Measurements from ENCODE around the gene TBX4. TPM values are rescaled to one million over a fixed set of nuclear protein-coding genes. Genes with fewer than 3 reads are reported as not detected.

Gene TBX4
- total and polyA plus RNA-seq, 2 of the 13 experiments (the other 11 are each of a cell fraction or from before 2014, with no cell fraction given), result 0.11 to 1.1 TPM

DNA sequence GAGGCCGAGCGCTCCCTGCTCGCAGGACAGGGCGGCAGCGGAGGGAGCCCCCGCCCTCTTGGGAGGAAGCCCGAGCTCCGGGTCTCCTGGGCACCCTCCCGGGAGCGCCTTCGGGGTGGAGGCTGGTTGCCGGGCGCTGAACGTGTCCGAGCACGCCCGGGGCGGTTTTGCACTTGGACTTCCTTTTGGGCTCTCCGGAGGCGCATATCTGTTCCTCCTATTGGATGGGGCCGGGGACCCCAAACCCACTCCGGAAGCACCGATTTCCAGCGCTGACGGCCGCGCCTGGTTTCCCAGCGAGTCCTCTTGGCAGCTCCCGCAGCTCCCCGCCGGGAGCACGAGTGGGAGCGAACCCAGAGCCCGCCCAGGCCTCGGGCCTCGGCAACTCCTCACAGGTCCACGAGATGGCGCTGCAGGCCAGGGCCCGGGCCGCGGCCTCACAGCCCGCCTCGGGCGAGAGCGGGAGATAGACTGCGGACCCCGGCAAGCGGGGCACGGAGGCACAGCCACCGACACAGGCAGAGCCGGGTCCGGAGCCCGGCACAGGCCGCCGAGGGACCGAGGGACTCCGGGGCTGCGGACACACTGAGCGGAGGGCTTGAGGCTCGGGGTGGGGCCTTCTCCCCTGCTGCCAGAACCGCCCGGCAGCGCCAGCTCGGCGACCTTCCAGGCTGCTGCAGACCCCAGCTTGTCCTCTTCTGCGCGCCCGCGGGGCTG lies 39.9 kb upstream of the TBX4 start (continued):
- TF ChIP-seq, protein P1, sequence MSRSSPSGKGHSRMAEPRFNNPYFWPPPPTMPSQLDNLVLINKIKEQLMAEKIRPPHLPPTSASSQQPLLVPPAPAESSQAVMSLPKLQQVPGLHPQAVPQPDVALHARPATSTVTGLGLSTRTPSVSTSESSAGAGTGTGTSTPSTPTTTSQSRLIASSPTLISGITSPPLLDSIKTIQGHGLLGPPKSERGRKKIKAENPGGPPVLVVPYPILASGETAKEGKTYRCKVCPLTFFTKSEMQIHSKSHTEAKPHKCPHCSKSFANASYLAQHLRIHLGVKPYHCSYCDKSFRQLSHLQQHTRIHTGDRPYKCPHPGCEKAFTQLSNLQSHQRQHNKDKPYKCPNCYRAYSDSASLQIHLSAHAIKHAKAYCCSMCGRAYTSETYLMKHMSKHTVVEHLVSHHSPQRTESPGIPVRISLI (CRISPR knock-in tag; IDR thresholded peaks at IDR 0.05; ENCODE audit: borderline replicate concordance), result peak; percentile 46; the same call in 1 of the 2 replicates
- no peak for TF ChIP-seq PAF1 (CRISPR knock-in tag; IDR thresholded peaks at IDR 0.05)
- TF ChIP-seq CBX2 (IDR thresholded peaks at IDR 0.05; ENCODE audit: low read depth, low read length), result no peak
- 0 out of 2 replicates have a peak, but pooled peaks have one; percentile 42 for TF ChIP-seq CBX2 (CRISPR knock-in tag; IDR thresholded peaks at IDR 0.05; ENCODE audit: low read depth)
- TF ChIP-seq, protein P2, sequence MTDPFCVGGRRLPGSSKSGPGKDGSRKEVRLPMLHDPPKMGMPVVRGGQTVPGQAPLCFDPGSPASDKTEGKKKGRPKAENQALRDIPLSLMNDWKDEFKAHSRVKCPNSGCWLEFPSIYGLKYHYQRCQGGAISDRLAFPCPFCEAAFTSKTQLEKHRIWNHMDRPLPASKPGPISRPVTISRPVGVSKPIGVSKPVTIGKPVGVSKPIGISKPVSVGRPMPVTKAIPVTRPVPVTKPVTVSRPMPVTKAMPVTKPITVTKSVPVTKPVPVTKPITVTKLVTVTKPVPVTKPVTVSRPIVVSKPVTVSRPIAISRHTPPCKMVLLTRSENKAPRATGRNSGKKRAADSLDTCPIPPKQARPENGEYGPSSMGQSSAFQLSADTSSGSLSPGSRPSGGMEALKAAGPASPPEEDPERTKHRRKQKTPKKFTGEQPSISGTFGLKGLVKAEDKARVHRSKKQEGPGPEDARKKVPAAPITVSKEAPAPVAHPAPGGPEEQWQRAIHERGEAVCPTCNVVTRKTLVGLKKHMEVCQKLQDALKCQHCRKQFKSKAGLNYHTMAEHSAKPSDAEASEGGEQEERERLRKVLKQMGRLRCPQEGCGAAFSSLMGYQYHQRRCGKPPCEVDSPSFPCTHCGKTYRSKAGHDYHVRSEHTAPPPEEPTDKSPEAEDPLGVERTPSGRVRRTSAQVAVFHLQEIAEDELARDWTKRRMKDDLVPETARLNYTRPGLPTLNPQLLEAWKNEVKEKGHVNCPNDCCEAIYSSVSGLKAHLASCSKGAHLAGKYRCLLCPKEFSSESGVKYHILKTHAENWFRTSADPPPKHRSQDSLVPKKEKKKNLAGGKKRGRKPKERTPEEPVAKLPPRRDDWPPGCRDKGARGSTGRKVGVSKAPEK (CRISPR knock-in tag; IDR thresholded peaks at IDR 0.05; ENCODE audit: borderline replicate concordance), result peak; percentile 92; the same call in 1 of the 2 replicates
- TF ChIP-seq, protein P3, sequence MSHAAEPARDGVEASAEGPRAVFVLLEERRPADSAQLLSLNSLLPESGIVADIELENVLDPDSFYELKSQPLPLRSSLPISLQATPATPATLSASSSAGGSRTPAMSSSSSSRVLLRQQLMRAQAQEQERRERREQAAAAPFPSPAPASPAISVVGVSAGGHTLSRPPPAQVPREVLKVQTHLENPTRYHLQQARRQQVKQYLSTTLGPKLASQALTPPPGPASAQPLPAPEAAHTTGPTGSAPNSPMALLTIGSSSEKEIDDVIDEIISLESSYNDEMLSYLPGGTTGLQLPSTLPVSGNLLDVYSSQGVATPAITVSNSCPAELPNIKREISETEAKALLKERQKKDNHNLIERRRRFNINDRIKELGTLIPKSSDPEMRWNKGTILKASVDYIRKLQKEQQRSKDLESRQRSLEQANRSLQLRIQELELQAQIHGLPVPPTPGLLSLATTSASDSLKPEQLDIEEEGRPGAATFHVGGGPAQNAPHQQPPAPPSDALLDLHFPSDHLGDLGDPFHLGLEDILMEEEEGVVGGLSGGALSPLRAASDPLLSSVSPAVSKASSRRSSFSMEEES (CRISPR knock-in tag; IDR thresholded peaks at IDR 0.05), result no peak; the same call in 1 of the 2 replicates
- no peak for TF ChIP-seq HHEX (CRISPR knock-in tag; IDR thresholded peaks at IDR 0.05)
- peak; percentile 43; the same call in 1 of the 2 replicates for TF ChIP-seq BHLHE40 (IDR thresholded peaks at IDR 0.05; ENCODE audit: low read length)
- TF ChIP-seq ZNF709 (CRISPR knock-in tag; IDR thresholded peaks at IDR 0.05), result no peak; the same call in 1 of the 2 replicates
- TF ChIP-seq, protein P4, sequence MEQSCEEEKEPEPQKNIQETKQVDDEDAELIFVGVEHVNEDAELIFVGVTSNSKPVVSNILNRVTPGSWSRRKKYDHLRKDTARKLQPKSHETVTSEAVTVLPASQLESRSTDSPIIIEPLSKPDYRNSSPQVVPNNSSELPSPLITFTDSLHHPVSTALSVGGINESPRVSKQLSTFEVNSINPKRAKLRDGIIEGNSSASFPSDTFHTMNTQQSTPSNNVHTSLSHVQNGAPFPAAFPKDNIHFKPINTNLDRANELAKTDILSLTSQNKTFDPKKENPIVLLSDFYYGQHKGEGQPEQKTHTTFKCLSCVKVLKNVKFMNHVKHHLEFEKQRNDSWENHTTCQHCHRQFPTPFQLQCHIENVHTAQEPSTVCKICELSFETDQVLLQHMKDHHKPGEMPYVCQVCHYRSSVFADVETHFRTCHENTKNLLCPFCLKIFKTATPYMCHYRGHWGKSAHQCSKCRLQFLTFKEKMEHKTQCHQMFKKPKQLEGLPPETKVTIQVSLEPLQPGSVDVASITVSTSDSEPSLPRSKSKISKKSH (CRISPR knock-in tag; IDR thresholded peaks at IDR 0.05; ENCODE audit: borderline replicate concordance), result 0 out of 2 replicates have a peak, but pooled peaks have one; percentile 70
- peak; percentile 67 for TF ChIP-seq ZNF790 (CRISPR knock-in tag; IDR thresholded peaks at IDR 0.05; ENCODE audit: borderline replicate concordance)
- TF ChIP-seq TBX3 (IDR thresholded peaks at IDR 0.05; ENCODE audit: borderline replicate concordance), result no peak
- TF ChIP-seq, protein P5, sequence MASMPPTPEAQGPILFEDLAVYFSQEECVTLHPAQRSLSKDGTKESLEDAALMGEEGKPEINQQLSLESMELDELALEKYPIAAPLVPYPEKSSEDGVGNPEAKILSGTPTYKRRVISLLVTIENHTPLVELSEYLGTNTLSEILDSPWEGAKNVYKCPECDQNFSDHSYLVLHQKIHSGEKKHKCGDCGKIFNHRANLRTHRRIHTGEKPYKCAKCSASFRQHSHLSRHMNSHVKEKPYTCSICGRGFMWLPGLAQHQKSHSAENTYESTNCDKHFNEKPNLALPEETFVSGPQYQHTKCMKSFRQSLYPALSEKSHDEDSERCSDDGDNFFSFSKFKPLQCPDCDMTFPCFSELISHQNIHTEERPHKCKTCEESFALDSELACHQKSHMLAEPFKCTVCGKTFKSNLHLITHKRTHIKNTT (CRISPR knock-in tag; IDR thresholded peaks at IDR 0.05), result no peak
- peak; percentile 99 for TF ChIP-seq ZNF510 (CRISPR knock-in tag; IDR thresholded peaks at IDR 0.05; ENCODE audit: low read depth)
- TF ChIP-seq MAF1 (CRISPR knock-in tag; IDR thresholded peaks at IDR 0.05; ENCODE audit: borderline replicate concordance), result peak; percentile 77
- TF ChIP-seq RXRA (CRISPR knock-in tag; IDR thresholded peaks at IDR 0.05), result peak; percentile 62; the same call in 1 of the 2 replicates
- TF ChIP-seq SETDB1 (CRISPR knock-in tag; IDR thresholded peaks at IDR 0.05; ENCODE audit: borderline replicate concordance), result no peak
- TF ChIP-seq ZBTB7B (CRISPR knock-in tag; IDR thresholded peaks at IDR 0.05), result peak; percentile 60; the same call in 1 of the 2 replicates
- TF ChIP-seq MAFK (conservative IDR thresholded peaks at IDR 0.05 in 1 of 2, IDR thresholded peaks at IDR 0.05 in 1 of 2; ENCODE audit: low read length in 2 of 2), result no peak
- TF ChIP-seq RBAK (CRISPR knock-in tag; IDR thresholded peaks at IDR 0.05), result no peak
- TF ChIP-seq KLF15 (CRISPR knock-in tag; IDR thresholded peaks at IDR 0.05; ENCODE audit: borderline replicate concordance), result no peak

All from HepG2 (cell line).